HCEC 1CT (cell line): ENCODE data around the gene RRBP1.
A peak's percentile ranks its signal among the peaks of the same experiment; 100 is the strongest.

Experiments
- DNase-seq: peaks from one replicate; pipeline ENCODE4 v3.0.0-alpha.2; 2017

The RRBP1 gene

DNA sequence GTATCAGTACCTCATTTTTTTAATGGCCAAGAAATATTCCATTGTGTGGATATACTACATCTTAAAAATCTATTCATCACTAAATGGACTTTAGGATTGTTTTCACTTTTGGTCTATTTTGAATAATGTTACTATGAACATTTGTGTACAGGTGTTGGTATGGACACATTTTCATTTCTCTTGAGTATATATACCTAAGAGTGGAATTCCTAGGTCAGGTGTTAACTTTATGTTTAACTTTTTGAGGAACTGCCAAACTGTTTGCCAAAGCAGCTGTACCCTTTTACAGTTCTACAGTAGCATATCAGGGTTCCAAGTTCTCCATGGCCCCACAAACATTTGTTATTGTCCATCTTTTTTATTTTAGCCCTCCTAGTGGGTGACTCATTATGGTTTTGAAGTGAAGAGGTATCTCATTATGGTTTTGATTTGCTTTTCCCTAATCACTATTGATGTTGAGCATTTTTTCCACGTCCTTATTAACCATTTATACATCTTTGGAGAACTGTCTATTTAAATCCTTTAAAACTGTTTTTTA, 84.0 kb downstream of the RRBP1 start:
- DNase-seq = no peak

GRCh38 chr20:17595856-17596255, 86.2 kb downstream of the RRBP1 start:
- DNase-seq = no peak

- DNase-seq = peak; percentile 23
Observed at GRCh38 chr20:17594443-17594842, 87.6 kb downstream of the RRBP1 start.

- no peak for DNase-seq
Observed at GRCh38 chr20:17593902-17594301, 88.1 kb downstream of the RRBP1 start.

DNA sequence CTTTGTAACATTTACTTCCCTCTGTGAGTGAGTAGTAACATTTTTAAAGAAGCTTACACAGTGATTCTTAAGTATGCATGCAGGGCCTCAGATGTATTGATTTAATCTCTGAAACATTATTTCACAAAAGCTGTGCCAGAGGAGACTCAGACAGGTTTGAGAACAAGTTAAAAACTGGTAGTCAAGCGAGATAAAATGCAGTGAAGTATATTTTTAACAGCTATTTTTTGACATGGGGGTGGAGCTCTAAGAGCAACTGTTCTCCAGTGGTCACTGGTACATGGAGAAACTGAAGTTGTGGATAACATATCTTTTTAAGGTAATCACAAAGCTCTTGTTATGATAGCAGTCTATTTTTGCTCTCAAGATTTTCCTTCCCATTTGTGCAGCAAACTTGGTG, 91.8 kb downstream of the RRBP1 start:
- DNase-seq = no peak

DNA sequence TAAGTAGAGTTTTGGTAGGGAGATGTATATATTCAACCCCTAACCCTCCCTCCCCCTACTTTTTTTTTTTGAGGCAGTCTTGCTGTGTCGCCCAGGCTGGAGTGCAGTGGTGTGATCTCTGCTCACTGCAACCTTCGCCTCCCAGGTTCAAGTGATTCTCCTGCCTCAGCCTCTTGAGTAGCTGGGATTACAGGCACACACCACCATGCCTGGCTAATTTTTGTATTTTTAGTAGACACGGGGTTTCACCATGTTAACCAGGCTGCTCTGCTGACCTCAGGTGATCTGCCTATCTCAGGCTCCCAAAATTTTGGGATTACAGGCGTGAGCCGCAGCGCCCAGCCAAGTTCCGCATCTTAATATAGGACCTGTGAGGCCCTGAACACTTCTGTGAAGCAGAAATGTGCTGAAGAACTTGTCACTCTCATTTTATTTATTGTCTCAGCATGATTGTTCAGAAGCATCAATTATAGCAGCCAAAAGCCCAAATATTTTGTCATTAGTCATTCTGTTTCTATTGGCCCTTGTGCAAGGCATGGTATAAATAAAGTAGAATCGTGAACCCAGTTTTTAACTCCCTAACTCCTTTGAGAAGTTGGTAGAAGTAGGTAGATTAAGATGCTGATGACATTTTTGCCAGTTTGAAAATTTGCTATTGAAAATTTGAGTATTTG, 92.7 kb downstream of the RRBP1 start:
- DNase-seq = peak; percentile 44

GRCh38 chr20:17587824-17588223, 94.2 kb downstream of the RRBP1 start:
- DNase-seq = no peak

DNA sequence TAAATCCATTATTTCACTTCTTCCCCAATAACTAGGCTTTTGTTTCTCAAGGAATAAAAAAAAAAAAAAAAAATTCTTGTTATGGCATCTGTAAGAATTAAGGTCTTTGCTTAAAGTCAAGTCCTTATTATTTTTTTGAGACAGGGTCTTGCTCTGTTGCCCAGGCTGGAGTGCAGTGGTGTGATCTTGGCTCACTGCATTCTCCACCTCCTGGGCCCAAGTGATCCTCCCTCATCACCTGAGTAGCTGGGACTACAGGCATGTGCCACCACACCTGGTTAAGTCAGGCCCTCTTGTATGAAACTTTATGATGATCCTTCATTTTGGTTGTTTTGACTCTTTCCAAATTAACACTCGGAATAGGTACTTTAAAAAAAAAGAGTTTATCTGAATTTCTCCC, 94.9 kb downstream of the RRBP1 start:
- DNase-seq = no peak

- no peak for DNase-seq
Observed at GRCh38 chr20:17586250-17586649, 95.8 kb downstream of the RRBP1 start.

GRCh38 chr20:17584689-17585088, 97.4 kb downstream of the RRBP1 start:
- DNase-seq = no peak

DNA sequence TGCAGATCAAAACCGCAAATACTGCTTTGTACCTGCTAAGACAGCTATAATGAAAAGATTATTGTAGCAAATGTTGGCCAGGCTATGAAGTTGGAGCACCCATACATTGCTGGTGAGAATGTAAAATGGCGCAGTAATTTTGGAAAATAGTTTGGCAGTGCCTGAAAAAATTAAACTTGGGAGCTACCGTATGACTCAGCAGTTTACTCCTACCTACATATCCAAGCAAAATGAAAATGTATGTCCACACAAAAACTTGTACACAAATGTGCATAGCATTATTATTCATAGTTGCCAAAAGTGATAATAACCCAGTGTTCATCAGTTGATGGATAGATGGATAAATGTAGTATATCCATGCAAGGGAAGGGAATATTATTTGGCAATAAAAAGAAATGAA, 98.9 kb downstream of the RRBP1 start:
- DNase-seq = no peak

DNA sequence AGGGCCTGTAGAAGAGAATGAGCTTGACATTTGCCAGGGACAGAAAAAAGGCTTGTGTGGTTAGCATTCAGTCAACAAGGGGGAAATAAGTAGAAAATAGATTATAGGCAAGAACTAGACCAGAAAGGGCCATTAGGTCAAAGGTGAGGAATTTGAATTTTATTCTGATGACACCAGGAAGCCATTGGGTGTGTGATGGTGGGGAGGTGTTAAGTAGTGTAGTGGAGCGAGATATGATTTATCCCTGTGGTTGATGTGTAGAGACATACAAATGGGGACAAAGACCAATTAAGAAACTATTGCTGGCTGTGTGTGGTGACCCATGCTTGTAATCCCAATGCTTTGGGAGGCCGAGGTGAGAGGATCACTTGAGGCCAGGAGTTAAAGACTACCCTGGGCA, 101.1 kb downstream of the RRBP1 start:
- DNase-seq = no peak

- DNase-seq = peak; percentile 47
Observed at GRCh38 chr20:17579369-17580039, 102.5 kb downstream of the RRBP1 start.

GRCh38 chr20:17576215-17576614, 105.8 kb downstream of the RRBP1 start:
- no peak for DNase-seq

- DNase-seq = no peak
Observed at GRCh38 chr20:17573463-17573862, 108.6 kb downstream of the RRBP1 start.

DNA sequence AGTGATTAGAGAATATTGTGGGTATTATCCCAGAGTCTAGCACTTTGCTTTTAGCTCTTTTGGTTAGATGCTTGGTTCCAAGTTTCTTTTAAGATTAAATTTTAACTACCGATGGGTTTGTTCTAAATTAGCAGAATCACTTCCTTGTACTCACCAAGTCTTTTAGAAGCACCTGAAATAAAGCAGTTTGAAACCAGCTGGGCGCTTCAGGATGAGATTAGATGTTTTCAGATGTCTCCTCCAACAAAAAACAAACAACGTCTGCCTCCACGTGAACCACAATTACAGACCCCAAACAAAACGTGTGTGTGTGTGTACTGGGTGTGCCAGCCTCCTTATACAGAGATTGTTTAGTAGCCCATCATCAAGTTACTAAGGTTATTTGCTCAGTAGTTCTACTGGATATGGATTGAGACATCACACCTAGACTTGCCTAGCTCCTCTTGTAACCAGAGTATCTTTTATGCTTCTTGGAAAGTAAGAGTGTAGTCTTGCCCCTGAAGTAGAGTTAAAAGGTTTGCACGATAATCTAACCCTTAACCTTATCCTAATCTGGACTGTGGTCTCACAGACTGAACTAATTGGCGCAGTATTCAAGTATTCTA, 109.9 kb downstream of the RRBP1 start:
- no peak for DNase-seq

- DNase-seq = peak; percentile 22
Observed at GRCh38 chr20:17571153-17571527, 110.9 kb downstream of the RRBP1 start.

GRCh38 chr20:17570347-17571152, 111.5 kb downstream of the RRBP1 start:
- peak; percentile 51 for DNase-seq

- DNase-seq = peak; percentile 92
Observed at GRCh38 chr20:17569616-17570346, 112.3 kb downstream of the RRBP1 start, which contains the start of gene DSTN. Gene DSTN, plus strand, starts transcription at chr20:17570075. Its CDS starts 134 bp downstream, at chr20:17570209.

DNA sequence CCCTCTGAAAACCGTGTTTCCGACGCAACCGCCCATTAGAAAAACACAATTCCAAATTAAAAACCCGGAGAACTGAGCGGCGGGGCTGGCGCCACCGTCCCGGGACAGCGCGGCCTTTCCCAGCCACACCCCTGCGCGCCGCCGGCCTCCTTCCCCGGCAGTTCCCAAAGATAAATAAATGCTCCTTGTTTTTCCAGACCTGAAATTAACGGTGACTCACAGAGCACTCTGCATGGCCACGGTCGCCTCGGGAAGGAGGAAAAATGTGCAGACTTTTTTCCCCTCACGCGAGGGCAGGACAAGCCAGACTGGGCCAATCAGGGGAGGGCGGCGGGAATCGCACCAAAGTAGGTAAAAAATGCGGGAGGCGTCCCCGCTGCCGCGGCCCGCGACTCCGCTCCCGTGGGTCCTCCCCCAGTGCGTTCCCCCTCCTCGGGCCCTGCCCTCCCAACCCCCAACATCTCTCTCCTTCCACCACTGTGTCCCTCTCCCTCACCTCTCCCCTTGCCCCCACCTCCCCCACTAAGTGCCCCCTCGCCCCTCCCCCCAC, 113.0 kb downstream of the RRBP1 start:
- peak; percentile 99 for DNase-seq

DNA sequence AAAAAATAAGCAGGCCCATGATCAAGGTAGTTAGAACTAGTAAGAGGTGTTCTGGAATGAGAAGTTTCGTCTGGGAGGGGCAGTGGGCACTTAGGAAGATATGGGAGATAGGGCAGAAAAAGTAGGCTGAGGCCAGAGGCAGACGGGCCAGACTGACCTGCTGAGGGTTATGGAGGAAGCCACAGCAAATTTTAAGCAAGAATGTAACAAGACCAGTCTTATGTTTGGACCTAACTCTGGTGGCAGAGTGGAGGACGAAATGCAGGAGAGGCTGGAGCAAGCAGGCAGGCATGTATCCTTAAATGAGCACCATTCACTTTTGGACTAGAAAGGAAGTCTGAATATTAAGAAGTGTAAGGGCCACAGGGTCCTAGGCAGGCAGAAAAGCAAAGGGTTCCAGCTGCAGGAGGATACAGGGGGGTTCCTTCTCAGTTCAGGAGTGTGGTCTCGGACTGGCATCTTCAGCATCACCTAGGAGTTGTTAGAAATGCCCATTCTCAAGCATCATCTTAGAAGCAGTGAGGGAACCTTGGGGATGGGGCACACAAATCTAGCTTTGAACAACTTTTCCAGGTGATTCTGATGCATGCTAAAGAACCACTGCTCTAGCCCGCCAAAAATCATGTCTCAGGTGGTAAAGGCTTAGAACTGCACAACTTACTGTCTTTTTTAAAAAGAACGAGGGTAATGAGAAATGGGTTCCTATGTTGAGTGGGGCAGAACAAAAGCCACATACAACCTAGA, 113.8 kb downstream of the RRBP1 start:
- DNase-seq = no peak
